Esophagus squamous epithelium (tissue), 5 donors: ENCODE data around the gene DAB2IP. TPM values are rescaled to one million over a fixed set of nuclear protein-coding genes. Genes with fewer than 3 reads are reported as not detected.

Experiments
- DNase-seq: peaks from one replicate; lab custom pipeline; 2025; lab: John Stamatoyannopoulos, UW
- H3K27ac ChIP-seq, 4 donors: fragments of 200-600 bp; sonication (generic); one replicate each; pipeline ENCODE4 v1.5.1; 2016 to 2019; ENCODE audit warnings: mild to moderate bottlenecking in 1 of 4
- H3K27me3 ChIP-seq, 4 donors: fragments of 200-600 bp; sonication (generic); 1 replicate in 3 of 4; 2 replicates in 1 of 4; pipeline versions ENCODE4 v1.5.1 to v1.6.0; 2017 to 2021; ENCODE audit warnings: antibody characterized with exemption in 1 of 4
- H3K36me3 ChIP-seq, 3 donors: fragments of 200-600 bp; sonication (generic); one replicate each; pipeline ENCODE4 v1.5.1; 2016 to 2019
- H3K4me1 ChIP-seq, 3 donors: fragments of 200-600 bp; sonication (generic); one replicate each; pipeline ENCODE4 v1.5.1; 2017 to 2019
- H3K4me3 ChIP-seq, 4 donors: fragments of 200-600 bp; sonication (generic); 1 replicate in 3 of 4; 2 replicates in 1 of 4; pipeline ENCODE4 v1.5.1; 2016 to 2019; ENCODE audit warnings: mild to moderate bottlenecking in 2 of 4, moderate library complexity in 1 of 4
- H3K9me3 ChIP-seq, 3 donors: fragments of 200-600 bp; sonication (generic); one replicate each; pipeline ENCODE4 v1.5.1; 2016 to 2019
- POLR2A ChIP-seq, 4 donors: fragments of 450-650 bp; IDR thresholded peaks; one replicate each; pipeline ENCODE4 v1.6.1; 2017; ENCODE audit warnings: antibody characterized with exemption in 4 of 4, mild to moderate bottlenecking in 4 of 4, moderate library complexity in 3 of 4
- WGBS, 2 donors: methylation state at CpG; one replicate each; pipeline ENCODE4 v1.1.5; 2018; 5-methylcytosine and 5-hydroxymethylcytosine counted together
- intact Hi-C: fragments of 100-400 bp; cut with DNase I; formaldehyde crosslinking; loops from one replicate; pipeline ENCODE4 v1.15.0; 2022
- total RNA-seq, 4 donors: library from RNA; depleted of rRNA; stranded (reverse); fragments of >200 nt; gene quantifications; one replicate each; pipeline ENCODE4 v1.1.0, GENCODE V29; 2016
- TF ChIP-seq, protein P1 (sequence below), 6 experiments: fragments of 450-650 bp in 4 of 6; fragments of 200-600 bp in 2 of 6; sonication (generic) in 2 of 6; IDR thresholded peaks; one replicate each; pipeline ENCODE4 v1.5.1; 2016 to 2019; ENCODE audit warnings: antibody characterized with exemption in 6 of 6, mild to moderate bottlenecking in 4 of 6, moderate library complexity in 4 of 6
- donor health status: DM: yes; HTN: yes; CAD: no.

The DAB2IP gene
- total RNA-seq, 4 donors from 2014 or later: 28.3 to 48.8 (median 38.1) TPM

DNA sequence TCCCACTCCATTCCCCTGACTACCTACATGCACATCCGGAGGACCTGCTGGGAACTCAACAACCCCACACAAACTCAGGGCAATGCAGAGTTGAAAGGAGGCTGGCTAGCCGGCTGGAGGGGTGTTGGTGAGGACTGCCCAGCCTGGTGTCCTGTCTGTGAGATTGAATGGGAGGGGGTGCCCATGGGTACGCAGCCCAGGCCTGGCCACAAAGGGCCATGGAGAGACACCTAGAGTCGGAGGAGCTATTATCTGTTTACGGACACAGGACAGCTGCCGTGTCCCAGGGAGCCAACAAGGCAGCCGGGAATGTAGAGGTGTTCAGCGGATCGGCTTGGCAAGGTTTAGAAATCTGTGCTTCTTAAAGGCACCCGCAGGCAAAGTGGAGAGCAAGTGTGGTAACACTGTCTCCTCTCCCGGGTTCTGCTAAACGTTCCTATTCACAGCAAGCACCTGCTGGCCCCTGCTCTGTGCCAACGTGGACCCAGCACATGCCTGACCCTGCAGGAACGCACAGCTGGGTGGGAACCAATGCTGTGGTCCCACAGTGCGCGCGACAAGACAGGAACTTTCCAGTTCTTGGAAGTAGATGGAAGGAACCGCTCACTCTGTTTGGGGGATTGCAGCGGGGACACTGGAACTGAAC, 166.7 kb downstream of the DAB2IP start:
- H3K27me3 ChIP-seq: no peaks in the 10 kb centered on the region
- no peaks in the 10 kb centered on the region for H3K36me3 ChIP-seq
- H3K27ac ChIP-seq: no peak overlapping the region
- 61 to 85% methylated on average over 6 to 16 of the region's 19 CpGs for WGBS, 2 donors
- H3K9me3 ChIP-seq: no peaks in the 10 kb centered on the region
- H3K4me3 ChIP-seq: no peak overlapping the region
- no peak for DNase-seq
- TF ChIP-seq, protein P1, sequence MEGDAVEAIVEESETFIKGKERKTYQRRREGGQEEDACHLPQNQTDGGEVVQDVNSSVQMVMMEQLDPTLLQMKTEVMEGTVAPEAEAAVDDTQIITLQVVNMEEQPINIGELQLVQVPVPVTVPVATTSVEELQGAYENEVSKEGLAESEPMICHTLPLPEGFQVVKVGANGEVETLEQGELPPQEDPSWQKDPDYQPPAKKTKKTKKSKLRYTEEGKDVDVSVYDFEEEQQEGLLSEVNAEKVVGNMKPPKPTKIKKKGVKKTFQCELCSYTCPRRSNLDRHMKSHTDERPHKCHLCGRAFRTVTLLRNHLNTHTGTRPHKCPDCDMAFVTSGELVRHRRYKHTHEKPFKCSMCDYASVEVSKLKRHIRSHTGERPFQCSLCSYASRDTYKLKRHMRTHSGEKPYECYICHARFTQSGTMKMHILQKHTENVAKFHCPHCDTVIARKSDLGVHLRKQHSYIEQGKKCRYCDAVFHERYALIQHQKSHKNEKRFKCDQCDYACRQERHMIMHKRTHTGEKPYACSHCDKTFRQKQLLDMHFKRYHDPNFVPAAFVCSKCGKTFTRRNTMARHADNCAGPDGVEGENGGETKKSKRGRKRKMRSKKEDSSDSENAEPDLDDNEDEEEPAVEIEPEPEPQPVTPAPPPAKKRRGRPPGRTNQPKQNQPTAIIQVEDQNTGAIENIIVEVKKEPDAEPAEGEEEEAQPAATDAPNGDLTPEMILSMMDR (IDR thresholded peaks at IDR 0.05): no peak
- no peak for TF ChIP-seq POLR2A (IDR thresholded peaks at IDR 0.05)
- H3K4me1 ChIP-seq: peaks cover 0 to 17% (median 3%) of the 10 kb centered on the region in 3 donors
- intact Hi-C loops: no loop called here

DNA sequence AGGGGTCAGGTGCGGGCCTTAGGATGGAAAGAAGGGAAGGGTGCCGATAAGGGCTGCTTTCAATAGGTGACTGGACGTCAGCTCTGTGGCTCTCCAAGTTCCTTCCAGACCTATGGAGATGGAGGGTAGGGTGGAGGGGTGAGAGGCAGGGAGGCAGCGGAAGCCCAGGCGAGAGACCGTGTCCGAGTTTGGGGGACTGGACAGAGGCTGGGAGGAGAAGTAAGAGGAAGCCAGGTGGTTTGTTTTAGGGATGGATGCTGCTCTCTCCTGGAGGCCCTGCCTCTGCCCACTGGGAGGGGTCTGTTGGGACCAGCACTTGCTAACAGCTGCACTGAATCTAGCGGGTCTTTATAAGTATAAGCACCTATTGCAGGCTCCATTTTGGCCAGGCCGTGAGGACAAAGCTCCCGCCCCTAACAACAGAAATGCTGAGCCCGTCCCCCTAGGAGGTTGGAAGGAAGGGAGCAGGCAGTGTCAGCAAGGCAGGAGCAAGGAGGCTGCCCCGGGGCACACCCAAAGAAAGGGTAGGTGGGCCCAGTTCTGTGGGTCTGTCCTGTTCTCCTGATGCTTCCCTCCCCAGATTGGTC, 167.5 kb downstream of the DAB2IP start:
- TF ChIP-seq, protein P1 (IDR thresholded peaks at IDR 0.05): no peak
- TF ChIP-seq POLR2A (IDR thresholded peaks at IDR 0.05): no peak
- no peaks in the 10 kb centered on the region for H3K36me3 ChIP-seq
- WGBS, 2 donors: 90 to 92% methylated on average over 10 of the region's 12 CpGs
- H3K27ac ChIP-seq: no peak overlapping the region
- H3K27me3 ChIP-seq: no peaks in the 10 kb centered on the region
- H3K9me3 ChIP-seq: no peaks in the 10 kb centered on the region
- H3K4me3 ChIP-seq: no peak overlapping the region
- peaks cover 0 to 17% (median 3%) of the 10 kb centered on the region in 3 donors for H3K4me1 ChIP-seq
- no peak for DNase-seq
- intact Hi-C loops: no loop called here

DNA sequence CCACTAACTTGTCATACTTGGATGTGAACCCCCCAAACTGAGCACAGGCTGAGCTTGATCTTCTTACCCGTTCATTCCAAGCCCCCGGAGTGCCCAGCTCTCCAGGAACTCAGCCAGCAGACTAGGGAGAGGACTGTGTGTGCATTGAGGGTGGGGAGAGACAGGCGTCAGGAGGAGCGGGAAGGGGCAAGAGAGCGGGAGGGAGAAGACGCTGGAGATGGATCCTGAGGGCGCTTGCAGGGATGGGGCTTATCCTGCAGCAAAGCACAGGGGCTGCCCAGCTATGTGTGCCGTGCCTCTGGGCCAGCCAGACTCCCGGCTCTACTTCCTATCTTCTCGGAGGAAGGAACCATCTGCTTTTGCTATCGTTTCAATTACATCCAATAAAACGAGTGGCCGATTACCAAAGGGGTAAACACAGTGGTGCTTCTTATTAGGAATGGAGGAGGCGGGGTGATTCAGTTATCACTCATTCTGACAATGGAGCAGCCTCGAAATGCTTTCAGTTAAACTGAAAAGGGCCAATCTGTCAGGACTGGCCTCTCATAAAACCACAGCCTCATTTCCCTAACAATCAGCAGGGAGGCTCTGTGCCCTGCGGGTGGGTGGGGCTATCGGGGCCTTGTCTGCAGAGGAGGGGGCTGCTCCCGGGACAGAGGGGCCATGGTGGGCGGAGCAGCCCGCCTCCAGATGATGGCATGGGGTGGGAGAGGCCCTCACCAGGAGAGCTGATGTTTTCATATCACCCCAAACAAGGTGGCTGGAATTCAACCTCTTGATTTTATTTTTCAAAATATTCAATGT, 168.2 kb downstream of the DAB2IP start:
- peaks cover 0 to 17% (median 3%) of the 10 kb centered on the region in 3 donors for H3K4me1 ChIP-seq
- intact Hi-C loops: no loop called here
- H3K36me3 ChIP-seq: no peaks in the 10 kb centered on the region
- H3K27me3 ChIP-seq: no peaks in the 10 kb centered on the region
- WGBS, 2 donors: 13 to 27% methylated on average over 8 to 12 of the region's 20 CpGs
- peak overlapping the region in 1 of 4 donors; percentile 34 for H3K4me3 ChIP-seq
- TF ChIP-seq, protein P1 (IDR thresholded peaks at IDR 0.05): no peak
- no peak for TF ChIP-seq POLR2A (IDR thresholded peaks at IDR 0.05)
- no peak overlapping the region for H3K27ac ChIP-seq
- DNase-seq: no peak
- no peaks in the 10 kb centered on the region for H3K9me3 ChIP-seq

DNA sequence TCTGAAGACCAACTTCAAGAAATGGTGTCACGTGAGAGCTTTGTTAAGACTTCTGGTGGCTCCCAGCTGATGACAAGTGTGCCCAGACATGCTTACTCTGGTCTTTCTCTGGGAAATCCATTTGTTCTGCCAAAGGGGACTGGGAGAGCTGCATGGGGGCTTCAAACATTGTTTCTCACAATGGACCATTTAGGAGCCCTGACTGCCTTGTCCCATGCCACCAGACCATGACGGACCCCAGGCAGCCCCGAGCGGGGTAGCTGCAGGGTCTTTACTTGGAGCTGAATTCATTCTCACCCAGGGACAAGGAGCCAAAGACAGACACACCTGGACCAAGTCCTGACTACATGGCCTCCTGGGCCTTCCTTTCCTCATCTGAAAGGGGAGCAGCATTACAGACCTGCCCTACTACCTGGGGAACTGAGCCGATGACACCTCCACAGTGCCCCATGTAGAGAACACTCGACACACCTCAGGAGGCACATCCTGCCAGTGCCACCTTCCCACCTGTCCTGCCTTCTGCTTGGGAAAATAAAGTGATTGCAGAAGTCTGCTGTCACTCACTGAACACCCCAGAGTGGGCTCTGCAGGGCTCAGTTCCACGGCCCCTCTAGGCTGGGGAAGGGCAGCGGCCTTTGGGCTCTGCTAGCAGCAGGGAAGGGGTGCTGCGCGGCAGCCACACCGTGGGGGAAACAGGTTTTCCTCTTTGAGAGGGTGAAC, 169.0 kb downstream of the DAB2IP start:
- Histone ChIP-seq H3K27ac (no peak overlapping the region), H3K4me1 (peaks cover 0 to 17% (median 3%) of the 10 kb centered on the region in 3 donors), H3K9me3 (no peaks in the 10 kb centered on the region), H3K27me3 (no peaks in the 10 kb centered on the region), H3K36me3 (no peaks in the 10 kb centered on the region), H3K4me3 (no peak overlapping the region)
- intact Hi-C loops: no loop called here
- WGBS, 2 donors: 84 to 92% methylated on average over 4 to 5 of the region's 11 CpGs
- TF ChIP-seq, protein P1 (IDR thresholded peaks at IDR 0.05): no peak
- no peak for TF ChIP-seq POLR2A (IDR thresholded peaks at IDR 0.05)
- no peak for DNase-seq
